ENCODE data around the gene APOF. TPM values are rescaled to one million over a fixed set of nuclear protein-coding genes. Genes with fewer than 3 reads are reported as not detected.

APOF gene
- total and polyA plus RNA-seq, 2 of the 13 experiments (the other 11 are each of a cell fraction or from before 2014, with no cell fraction given), result 3.3 to 23.9 TPM

DNA sequence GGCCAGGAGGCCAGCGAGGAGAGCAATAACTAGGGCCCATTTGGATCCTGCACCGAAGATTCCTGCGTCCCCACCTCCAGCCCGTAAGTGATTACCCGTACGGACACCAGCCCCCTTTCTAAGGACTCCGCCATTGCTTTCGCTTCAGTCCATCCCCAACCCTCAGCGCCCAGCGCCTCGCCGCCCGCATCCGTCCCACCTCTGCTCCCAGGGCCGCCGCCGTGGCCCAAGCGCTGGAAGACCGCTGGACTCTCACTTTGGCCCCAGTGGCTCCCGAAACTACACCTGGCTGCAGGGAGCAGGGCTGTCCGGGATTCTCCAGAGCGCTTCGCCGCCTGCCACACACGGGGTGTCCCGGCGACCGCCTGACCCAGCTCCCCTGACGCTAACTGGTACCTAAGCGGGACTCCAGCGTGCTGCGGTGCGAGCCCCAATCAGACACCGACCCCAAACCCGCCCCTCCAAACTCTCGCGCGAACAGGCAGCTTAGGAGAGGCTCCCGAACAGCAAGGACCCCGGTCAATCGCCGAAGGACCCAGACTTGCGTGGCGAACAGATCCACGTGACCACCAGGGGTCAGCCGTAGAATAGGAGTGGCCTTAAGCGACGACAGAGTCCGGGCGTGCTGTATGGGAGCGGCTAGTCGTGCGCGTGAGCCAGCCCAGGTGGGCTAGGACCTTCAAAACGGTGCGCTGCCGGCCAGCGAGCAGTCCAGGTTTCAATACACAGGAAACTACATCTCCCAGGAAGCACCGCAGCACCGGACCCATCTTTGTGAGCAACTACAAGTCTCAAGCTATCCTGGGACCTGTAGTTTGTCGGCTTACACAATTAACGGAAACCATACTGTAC, 46.8 kb downstream of the APOF start, which contains the start of gene CNPY2 (continued):
- TF ChIP-seq, protein P1, sequence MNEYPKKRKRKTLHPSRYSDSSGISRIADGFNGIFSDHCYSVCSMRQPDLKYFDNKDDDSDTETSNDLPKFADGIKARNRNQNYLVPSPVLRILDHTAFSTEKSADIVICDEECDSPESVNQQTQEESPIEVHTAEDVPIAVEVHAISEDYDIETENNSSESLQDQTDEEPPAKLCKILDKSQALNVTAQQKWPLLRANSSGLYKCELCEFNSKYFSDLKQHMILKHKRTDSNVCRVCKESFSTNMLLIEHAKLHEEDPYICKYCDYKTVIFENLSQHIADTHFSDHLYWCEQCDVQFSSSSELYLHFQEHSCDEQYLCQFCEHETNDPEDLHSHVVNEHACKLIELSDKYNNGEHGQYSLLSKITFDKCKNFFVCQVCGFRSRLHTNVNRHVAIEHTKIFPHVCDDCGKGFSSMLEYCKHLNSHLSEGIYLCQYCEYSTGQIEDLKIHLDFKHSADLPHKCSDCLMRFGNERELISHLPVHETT (CRISPR knock-in tag; conservative IDR thresholded peaks at IDR 0.05), result no peak
- TF ChIP-seq, protein P2, sequence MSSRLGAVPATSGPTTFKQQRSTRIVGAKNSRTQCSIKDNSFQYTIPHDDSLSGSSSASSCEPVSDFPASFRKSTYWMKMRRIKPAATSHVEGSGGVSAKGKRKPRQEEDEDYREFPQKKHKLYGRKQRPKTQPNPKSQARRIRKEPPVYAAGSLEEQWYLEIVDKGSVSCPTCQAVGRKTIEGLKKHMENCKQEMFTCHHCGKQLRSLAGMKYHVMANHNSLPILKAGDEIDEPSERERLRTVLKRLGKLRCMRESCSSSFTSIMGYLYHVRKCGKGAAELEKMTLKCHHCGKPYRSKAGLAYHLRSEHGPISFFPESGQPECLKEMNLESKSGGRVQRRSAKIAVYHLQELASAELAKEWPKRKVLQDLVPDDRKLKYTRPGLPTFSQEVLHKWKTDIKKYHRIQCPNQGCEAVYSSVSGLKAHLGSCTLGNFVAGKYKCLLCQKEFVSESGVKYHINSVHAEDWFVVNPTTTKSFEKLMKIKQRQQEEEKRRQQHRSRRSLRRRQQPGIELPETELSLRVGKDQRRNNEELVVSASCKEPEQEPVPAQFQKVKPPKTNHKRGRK (CRISPR knock-in tag; IDR thresholded peaks at IDR 0.05), result 0 out of 2 replicates have a peak, but pooled peaks have one; percentile 10
- TF ChIP-seq TBX2 (CRISPR knock-in tag; IDR thresholded peaks at IDR 0.05; ENCODE audit: borderline replicate concordance) (peak; percentile 91), ZNF501 (CRISPR knock-in tag; IDR thresholded peaks at IDR 0.05) (peak; percentile 88), ZNF790 (CRISPR knock-in tag; IDR thresholded peaks at IDR 0.05; ENCODE audit: borderline replicate concordance) (peak; percentile 79; the same call in 1 of the 2 replicates), ZNF207 (IDR thresholded peaks at IDR 0.05; ENCODE audit: borderline replicate concordance) (no peak), HOXA5 (CRISPR knock-in tag; IDR thresholded peaks at IDR 0.05) (peak; percentile 74), ZNF256 (CRISPR knock-in tag; conservative IDR thresholded peaks at IDR 0.05) (0 out of 2 replicates have a peak, but pooled peaks have one; percentile 65), EZH2 (conservative IDR thresholded peaks at IDR 0.05; ENCODE audit: low read depth, low read length) (no peak), ZNF567 (CRISPR knock-in tag; IDR thresholded peaks at IDR 0.05; ENCODE audit: borderline replicate concordance) (no peak), AGO1 (IDR thresholded peaks at IDR 0.05; ENCODE audit: low read depth, low read length, poor library complexity, severe bottlenecking) (no peak), PHF20 (CRISPR knock-in tag; IDR thresholded peaks at IDR 0.05) (peak; percentile 55), SALL2 (CRISPR knock-in tag; IDR thresholded peaks at IDR 0.05) (peak; percentile 73; the same call in 1 of the 2 replicates), KLF12 (CRISPR knock-in tag; IDR thresholded peaks at IDR 0.05; ENCODE audit: borderline replicate concordance) (no peak; the same call in 1 of the 2 replicates), KMT2A (CRISPR knock-in tag; IDR thresholded peaks at IDR 0.05) (peak; percentile 74), MTERF4 (CRISPR knock-in tag; IDR thresholded peaks at IDR 0.05) (peak; percentile 99), HES4 (CRISPR knock-in tag; IDR thresholded peaks at IDR 0.05; ENCODE audit: borderline replicate concordance) (peak; percentile 92), TERF1 (CRISPR knock-in tag; IDR thresholded peaks at IDR 0.05) (no peak), ZNF816 (CRISPR knock-in tag; IDR thresholded peaks at IDR 0.05; ENCODE audit: borderline replicate concordance) (no peak), SRF (IDR thresholded peaks at IDR 0.05; ENCODE audit: low read depth, low read length) (no peak), ZNF792 (CRISPR knock-in tag; IDR thresholded peaks at IDR 0.05) (peak; percentile 90), DDIT3 (CRISPR knock-in tag; IDR thresholded peaks at IDR 0.05) (no peak)
- TF ChIP-seq, protein P3, sequence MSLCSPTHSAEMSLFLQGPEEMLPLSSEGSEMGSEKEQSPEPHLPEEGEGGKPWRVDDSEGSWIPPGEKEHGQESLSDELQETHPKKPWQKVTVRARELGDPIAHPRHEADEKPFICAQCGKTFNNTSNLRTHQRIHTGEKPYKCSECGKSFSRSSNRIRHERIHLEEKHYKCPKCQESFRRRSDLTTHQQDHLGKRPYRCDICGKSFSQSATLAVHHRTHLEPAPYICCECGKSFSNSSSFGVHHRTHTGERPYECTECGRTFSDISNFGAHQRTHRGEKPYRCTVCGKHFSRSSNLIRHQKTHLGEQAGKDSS (CRISPR knock-in tag; IDR thresholded peaks at IDR 0.05; ENCODE audit: borderline replicate concordance, low read depth), result no peak; the same call in 1 of the 2 replicates
